ENCODE results near the gene DIS3L.

Gene DIS3L

GRCh38 chr15:66287461-66288057 is 5.8 kb upstream of the DIS3L start:
- H3K27ac Mint-ChIP-seq (ENCODE audit: low read depth): no peak overlapping the region
- peaks cover 3% of the 10 kb centered on the region for H3K36me3 Mint-ChIP-seq (ENCODE audit: insufficient read depth)
- DNase-seq (ENCODE audit: low spot score in 2 of 2) (no peak), ATAC-seq (replicated peaks; ENCODE audit: extremely low read depth, poor library complexity, severe bottlenecking) (no peak)
- no peak overlapping the region for H3K4me3 Mint-ChIP-seq
- no peaks in the 10 kb centered on the region for H3K27me3 Mint-ChIP-seq
- peaks cover 18% of the 10 kb centered on the region for H3K4me1 Mint-ChIP-seq
- no peaks in the 10 kb centered on the region for H3K9me3 Mint-ChIP-seq

DNA sequence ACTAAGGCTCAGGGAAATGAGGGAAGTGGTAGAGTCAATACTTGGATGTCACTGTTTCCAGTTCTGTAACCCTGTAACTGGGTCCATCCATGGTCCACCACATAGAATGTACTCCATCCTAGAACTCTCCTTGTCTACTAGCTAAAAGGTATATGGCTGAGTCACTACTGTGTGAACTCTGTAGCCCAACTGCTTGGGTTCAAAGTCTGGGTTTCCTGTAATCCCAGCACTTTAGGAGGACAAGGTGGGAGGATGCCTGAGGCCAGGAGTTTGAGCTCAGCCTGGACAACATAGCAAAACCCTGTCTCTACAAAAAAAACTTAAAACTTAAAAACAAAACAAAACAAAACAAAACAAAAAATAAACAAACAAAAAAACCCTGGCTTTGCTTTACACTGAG is 5.3 kb upstream of the DIS3L start:
- Mint-ChIP-seq H3K36me3 (ENCODE audit: insufficient read depth) (peaks cover 5% of the 10 kb centered on the region), H3K4me3 (no peak overlapping the region), H3K4me1 (peaks cover 19% of the 10 kb centered on the region), H3K27ac (ENCODE audit: low read depth) (no peak overlapping the region), H3K9me3 (no peaks in the 10 kb centered on the region), H3K27me3 (no peaks in the 10 kb centered on the region)
- ATAC-seq (replicated peaks; ENCODE audit: extremely low read depth, poor library complexity, severe bottlenecking): no peak
- DNase-seq (ENCODE audit: low spot score in 2 of 2): no peak

DNA sequence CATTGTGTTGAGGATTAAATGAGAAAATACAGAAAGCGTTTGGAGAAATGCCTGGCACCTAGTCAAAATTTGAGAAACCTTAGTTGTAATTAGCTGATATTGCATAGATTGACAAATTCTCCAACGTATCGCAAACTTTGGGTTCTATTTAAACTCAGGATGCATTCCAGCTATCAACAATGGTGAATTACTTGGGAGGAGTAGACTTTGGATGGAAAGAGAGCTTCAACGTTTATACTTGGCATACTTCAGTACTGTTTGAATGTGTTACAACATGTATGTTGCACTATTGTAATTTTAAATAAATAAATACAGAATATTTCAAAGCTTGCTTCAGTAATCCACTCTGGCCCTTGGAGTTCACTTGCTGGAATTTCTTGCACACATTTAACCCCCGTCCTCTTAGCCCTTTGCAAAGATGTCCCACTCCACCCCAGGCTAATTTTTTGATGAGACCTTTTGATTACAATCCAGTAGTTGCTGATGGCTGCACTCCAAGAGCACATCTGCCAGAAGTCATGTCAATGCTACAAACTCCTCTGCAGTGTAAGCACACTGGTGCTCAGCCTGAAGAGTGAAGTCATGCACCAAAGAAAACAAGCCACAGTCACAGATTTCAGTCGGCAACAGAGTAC is 4.7 kb upstream of the DIS3L start:
- ATAC-seq (replicated peaks; ENCODE audit: extremely low read depth, poor library complexity, severe bottlenecking) (no peak), DNase-seq (ENCODE audit: low spot score in 2 of 2) (no peak)
- Mint-ChIP-seq H3K4me1 (peaks cover 19% of the 10 kb centered on the region), H3K9me3 (no peaks in the 10 kb centered on the region), H3K27ac (ENCODE audit: low read depth) (no peak overlapping the region), H3K27me3 (no peaks in the 10 kb centered on the region), H3K4me3 (no peak overlapping the region), H3K36me3 (ENCODE audit: insufficient read depth) (peaks cover 5% of the 10 kb centered on the region)

- peaks cover 30% of the 10 kb centered on the region for H3K4me1 Mint-ChIP-seq
- H3K27ac Mint-ChIP-seq (ENCODE audit: low read depth): no peak overlapping the region
- no peak for ATAC-seq (replicated peaks; ENCODE audit: extremely low read depth, poor library complexity, severe bottlenecking)
- H3K36me3 Mint-ChIP-seq (ENCODE audit: insufficient read depth): peaks cover 8% of the 10 kb centered on the region
- DNase-seq (ENCODE audit: low spot score in 2 of 2): no peak
- H3K4me3 Mint-ChIP-seq: no peak overlapping the region
- H3K27me3 Mint-ChIP-seq: no peaks in the 10 kb centered on the region
- H3K9me3 Mint-ChIP-seq: no peaks in the 10 kb centered on the region
Measured at GRCh38 chr15:66290007-66290406, 3.4 kb upstream of the DIS3L start.

DNA sequence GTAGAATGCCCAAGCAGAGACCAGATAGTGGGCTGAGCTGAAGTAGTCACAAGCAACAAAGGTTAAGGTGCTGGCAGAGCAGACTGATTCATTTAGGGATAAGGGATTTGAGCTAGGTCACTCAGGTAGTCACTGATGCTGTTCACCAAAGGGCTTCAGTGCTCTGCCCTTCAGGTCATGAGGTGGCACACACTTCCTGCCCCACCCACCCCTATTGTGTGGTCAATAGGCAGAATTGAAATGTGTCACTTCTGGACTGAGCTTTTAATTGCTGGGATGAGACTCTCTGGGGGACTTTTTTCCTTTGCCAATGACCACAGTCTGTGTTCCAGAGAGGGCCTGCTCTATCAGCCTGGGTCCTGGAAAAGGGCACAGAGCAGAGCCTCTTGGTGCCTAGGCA is 2.9 kb upstream of the DIS3L start:
- ATAC-seq (replicated peaks; ENCODE audit: extremely low read depth, poor library complexity, severe bottlenecking) (no peak), DNase-seq (ENCODE audit: low spot score in 2 of 2) (no peak)
- Mint-ChIP-seq H3K36me3 (ENCODE audit: insufficient read depth) (peaks cover 8% of the 10 kb centered on the region), H3K27ac (ENCODE audit: low read depth) (no peak overlapping the region), H3K9me3 (no peaks in the 10 kb centered on the region), H3K4me1 (peaks cover 31% of the 10 kb centered on the region), H3K4me3 (no peak overlapping the region), H3K27me3 (no peaks in the 10 kb centered on the region)

GRCh38 chr15:66291816-66292570 is 1.4 kb upstream of the DIS3L start:
- DNase-seq (ENCODE audit: low spot score in 2 of 2): no peak
- Mint-ChIP-seq H3K4me1 (peaks cover 36% of the 10 kb centered on the region), H3K36me3 (ENCODE audit: insufficient read depth) (peaks cover 13% of the 10 kb centered on the region), H3K9me3 (no peaks in the 10 kb centered on the region), H3K27me3 (no peaks in the 10 kb centered on the region), H3K27ac (ENCODE audit: low read depth) (peak overlapping the region; percentile 98), H3K4me3 (peak overlapping the region; percentile 89)
- no peak for ATAC-seq (replicated peaks; ENCODE audit: extremely low read depth, poor library complexity, severe bottlenecking)

DNA sequence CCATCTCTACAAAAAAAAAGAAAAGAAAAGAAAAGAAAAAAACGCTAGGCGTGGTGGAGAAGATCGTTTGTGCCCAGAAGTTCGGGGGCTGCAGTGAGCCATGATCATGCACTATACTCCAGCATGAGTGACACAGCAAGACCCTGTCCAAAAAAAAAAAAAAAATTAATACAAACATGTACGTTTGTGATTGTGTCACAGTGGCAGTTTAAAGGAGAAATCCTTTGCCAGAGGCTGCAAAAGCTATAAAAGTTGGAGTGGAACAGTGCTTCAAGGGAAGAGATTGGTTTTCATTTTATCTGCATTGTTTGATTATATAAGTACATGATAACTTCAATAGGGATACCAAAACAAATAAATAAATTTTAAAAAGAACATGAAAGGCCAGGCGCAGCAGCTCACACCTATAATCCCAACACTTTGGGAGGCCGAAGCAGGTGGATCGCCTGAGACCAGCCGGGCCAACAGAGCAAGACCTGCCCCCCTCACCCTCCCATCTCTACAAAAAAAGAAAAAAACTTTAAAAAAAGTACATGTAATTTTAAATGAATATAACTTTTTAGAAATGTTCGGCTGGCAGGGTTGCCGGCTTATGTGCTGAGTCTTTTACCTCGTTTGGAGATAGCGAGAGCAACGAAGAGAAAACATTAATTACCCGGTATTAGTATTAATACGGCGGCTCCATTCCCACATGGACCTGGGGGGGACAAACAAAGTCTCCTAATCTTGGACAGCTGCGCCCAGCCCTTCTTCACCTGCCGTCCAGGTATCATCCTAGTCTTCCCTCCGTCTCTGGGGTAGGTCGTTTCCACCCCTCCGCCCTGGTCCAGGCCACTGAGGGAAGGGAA is 573 bp upstream of the DIS3L start:
- Mint-ChIP-seq H3K4me1 (peaks cover 36% of the 10 kb centered on the region), H3K27ac (ENCODE audit: low read depth) (peak overlapping the region; percentile 98), H3K27me3 (no peaks in the 10 kb centered on the region), H3K36me3 (ENCODE audit: insufficient read depth) (peaks cover 13% of the 10 kb centered on the region), H3K4me3 (peak overlapping the region; percentile 89), H3K9me3 (no peaks in the 10 kb centered on the region)
- ATAC-seq (replicated peaks; ENCODE audit: extremely low read depth, poor library complexity, severe bottlenecking): no peak
- no peak for DNase-seq (ENCODE audit: low spot score in 2 of 2)

DNA sequence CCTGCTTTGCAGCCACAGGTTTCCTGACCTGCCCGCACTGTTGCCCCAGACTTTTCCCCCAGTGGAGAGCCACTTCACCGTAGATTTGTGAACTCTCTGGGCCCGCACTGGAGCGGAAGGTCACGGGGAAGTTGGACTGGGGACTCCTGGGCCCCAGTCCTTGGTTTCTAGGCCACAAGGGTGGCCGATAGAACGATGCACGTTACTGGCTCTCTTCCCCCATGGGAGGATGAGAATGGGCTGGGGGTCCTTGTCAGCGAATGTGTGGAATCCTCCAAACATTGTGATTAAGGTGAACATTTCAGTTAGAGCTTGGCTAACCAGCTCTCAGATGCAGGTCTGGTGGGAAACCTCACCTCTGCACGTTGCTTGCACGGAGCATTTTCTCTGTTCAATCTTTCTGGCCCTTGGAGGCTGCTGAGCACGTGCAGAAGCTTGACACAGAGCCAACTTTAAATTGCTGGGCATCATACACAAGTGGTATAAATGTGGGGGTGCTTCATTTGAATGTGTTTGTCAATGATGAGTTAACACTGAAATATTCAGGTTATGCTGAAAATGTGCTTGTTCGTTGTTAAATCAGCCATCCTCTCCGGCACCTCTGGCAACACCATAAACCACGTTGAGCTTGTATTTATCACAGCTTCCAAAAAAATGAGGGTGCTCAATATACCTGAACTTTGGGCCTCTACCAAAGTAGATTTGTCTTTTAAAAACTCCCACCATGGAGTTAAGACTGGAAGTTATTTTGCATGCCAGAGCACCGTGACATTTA is 976 bp downstream of the DIS3L start:
- peaks cover 41% of the 10 kb centered on the region for H3K4me1 Mint-ChIP-seq
- H3K27me3 Mint-ChIP-seq: no peaks in the 10 kb centered on the region
- ATAC-seq (replicated peaks; ENCODE audit: extremely low read depth, poor library complexity, severe bottlenecking) (peak; percentile 3), DNase-seq (ENCODE audit: low spot score in 2 of 2) (no peak)
- peak overlapping the region; percentile 84 for H3K4me3 Mint-ChIP-seq
- H3K36me3 Mint-ChIP-seq (ENCODE audit: insufficient read depth): peaks cover 14% of the 10 kb centered on the region
- H3K27ac Mint-ChIP-seq (ENCODE audit: low read depth): peak overlapping the region; percentile 98
- no peaks in the 10 kb centered on the region for H3K9me3 Mint-ChIP-seq

GRCh38 chr15:66294932-66295235 is 1.5 kb downstream of the DIS3L start:
- Mint-ChIP-seq H3K9me3 (no peaks in the 10 kb centered on the region), H3K4me3 (peak overlapping the region; percentile 84), H3K27me3 (no peaks in the 10 kb centered on the region), H3K36me3 (ENCODE audit: insufficient read depth) (peaks cover 16% of the 10 kb centered on the region), H3K4me1 (peaks cover 41% of the 10 kb centered on the region), H3K27ac (ENCODE audit: low read depth) (peak overlapping the region; percentile 98)
- no peak for ATAC-seq (replicated peaks; ENCODE audit: extremely low read depth, poor library complexity, severe bottlenecking)
- DNase-seq (ENCODE audit: low spot score in 2 of 2): no peak

DNA sequence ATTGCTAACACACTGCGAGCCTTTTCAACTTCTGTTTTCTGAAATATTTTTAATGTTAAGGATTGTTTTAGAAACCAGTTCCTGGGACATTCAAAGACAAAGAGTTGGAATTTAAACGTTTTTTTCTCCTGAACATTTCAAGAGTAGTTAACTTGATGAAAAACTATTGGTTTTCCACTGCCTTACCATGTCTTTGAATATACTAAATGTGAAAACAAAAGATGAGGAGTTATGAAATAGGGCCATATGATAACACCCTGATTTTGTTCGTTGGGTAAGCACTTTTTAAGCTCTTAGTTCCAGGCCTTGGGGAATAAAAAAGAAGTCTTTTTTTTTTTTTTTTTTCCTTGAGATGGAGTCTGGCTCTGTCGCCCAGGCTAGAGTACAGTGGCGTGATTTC is 2.8 kb downstream of the DIS3L start:
- no peak overlapping the region for H3K27ac Mint-ChIP-seq (ENCODE audit: low read depth)
- no peaks in the 10 kb centered on the region for H3K9me3 Mint-ChIP-seq
- H3K4me1 Mint-ChIP-seq: peaks cover 43% of the 10 kb centered on the region
- H3K27me3 Mint-ChIP-seq: no peaks in the 10 kb centered on the region
- ATAC-seq (replicated peaks; ENCODE audit: extremely low read depth, poor library complexity, severe bottlenecking) (no peak), DNase-seq (ENCODE audit: low spot score in 2 of 2) (no peak)
- no peak overlapping the region for H3K4me3 Mint-ChIP-seq
- peaks cover 16% of the 10 kb centered on the region for H3K36me3 Mint-ChIP-seq (ENCODE audit: insufficient read depth)

GRCh38 chr15:66298803-66299251 is 5.5 kb downstream of the DIS3L start:
- ATAC-seq (replicated peaks; ENCODE audit: extremely low read depth, poor library complexity, severe bottlenecking) (no peak), DNase-seq (ENCODE audit: low spot score in 2 of 2) (no peak)
- peaks cover 48% of the 10 kb centered on the region for H3K4me1 Mint-ChIP-seq
- H3K4me3 Mint-ChIP-seq: no peak overlapping the region
- H3K27ac Mint-ChIP-seq (ENCODE audit: low read depth): peak overlapping the region; percentile 30
- H3K27me3 Mint-ChIP-seq: no peaks in the 10 kb centered on the region
- peaks cover 17% of the 10 kb centered on the region for H3K36me3 Mint-ChIP-seq (ENCODE audit: insufficient read depth)
- no peaks in the 10 kb centered on the region for H3K9me3 Mint-ChIP-seq

Data from central memory CD8-positive, alpha-beta T cell (primary cell).